ENCODE data around the gene DRC1. TPM values are rescaled to one million over a fixed set of nuclear protein-coding genes. Genes with fewer than 3 reads are reported as not detected.

The DRC1 gene
- total and polyA plus RNA-seq, 7 donors: 0.06 to 0.54 TPM; not detected in 5

DNA sequence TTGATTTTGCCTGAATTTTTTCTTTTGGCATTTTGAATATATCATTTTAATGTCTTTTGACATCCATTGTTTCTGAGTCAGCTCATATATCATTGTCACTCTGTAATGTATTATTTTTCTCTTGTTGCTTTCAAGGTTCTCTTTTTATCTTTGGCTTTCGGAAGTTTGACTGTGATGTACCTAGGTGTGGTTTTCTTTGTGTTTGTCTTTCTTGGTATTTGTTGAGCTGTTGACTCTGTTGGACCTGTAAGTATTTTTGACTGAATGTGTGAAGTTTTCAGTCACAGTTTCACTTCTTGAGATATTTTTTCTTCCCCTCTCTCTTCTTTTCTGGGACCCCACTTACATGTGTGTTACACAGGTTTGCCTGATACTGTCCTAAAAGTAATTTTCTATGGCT lies 24.9 kb upstream of the DRC1 start:
- DNase-seq: no peak
- peaks cover 0 to 53% (median 9%) of the 10 kb centered on the region in 4 donors for H3K36me3 ChIP-seq

DNA sequence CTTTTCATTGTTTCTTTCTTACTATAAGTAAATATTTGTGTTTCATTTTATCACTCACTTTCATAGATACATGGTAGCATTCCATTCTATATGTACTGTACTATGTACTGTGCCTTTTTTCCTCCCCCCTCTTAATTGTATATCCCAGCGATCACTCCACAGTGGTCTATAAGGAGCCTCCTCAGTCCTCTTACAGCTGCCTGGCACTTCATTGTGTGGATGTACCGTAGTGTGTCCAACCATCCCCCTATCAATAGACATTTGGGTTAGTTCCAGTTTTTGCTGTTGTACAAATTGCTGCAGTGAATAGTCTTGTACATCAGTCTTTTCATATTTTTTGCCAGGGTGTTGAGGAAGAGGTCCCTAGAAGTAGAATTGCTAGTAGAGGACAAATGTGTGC lies 21.4 kb upstream of the DRC1 start:
- intact Hi-C loops (cut with DNase I): no loop called here
- no peak overlapping the region for H3K27ac ChIP-seq
- peaks cover 0 to 44% (median 3%) of the 10 kb centered on the region in 4 donors for H3K36me3 ChIP-seq
- 76 to 86% methylated on average over 2 of the region's 2 CpGs for WGBS, 2 donors
- no peak for TF ChIP-seq EP300 (IDR thresholded peaks at IDR 0.05)
- no peak for TF ChIP-seq CTCF (IDR thresholded peaks at IDR 0.05)
- TF ChIP-seq POLR2A (IDR thresholded peaks at IDR 0.05): no peak
- no peak for TF ChIP-seq POLR2AphosphoS5 (IDR thresholded peaks at IDR 0.05)
- H3K4me1 ChIP-seq: no peaks in the 10 kb centered on the region
- H3K27me3 ChIP-seq: no peaks in the 10 kb centered on the region
- no peak overlapping the region for H3K4me3 ChIP-seq
- no peak for DNase-seq
- H3K9me3 ChIP-seq: no peaks in the 10 kb centered on the region

More for the DNA sequence above, 24.9 kb upstream of the DRC1 start:
- intact Hi-C loops (cut with DNase I): no loop called here
- Histone ChIP-seq H3K27me3 (no peaks in the 10 kb centered on the region), H3K9me3 (no peaks in the 10 kb centered on the region), H3K27ac (no peak overlapping the region), H3K4me1 (no peaks in the 10 kb centered on the region), H3K4me3 (no peak overlapping the region)
- no peak for TF ChIP-seq POLR2A (IDR thresholded peaks at IDR 0.05)
- no peak for TF ChIP-seq CTCF (IDR thresholded peaks at IDR 0.05)
- TF ChIP-seq EP300 (IDR thresholded peaks at IDR 0.05): no peak
- TF ChIP-seq POLR2AphosphoS5 (IDR thresholded peaks at IDR 0.05): no peak
- WGBS, 2 donors: 81 to 91% methylated on average over 1 of the region's 1 CpG

DNA sequence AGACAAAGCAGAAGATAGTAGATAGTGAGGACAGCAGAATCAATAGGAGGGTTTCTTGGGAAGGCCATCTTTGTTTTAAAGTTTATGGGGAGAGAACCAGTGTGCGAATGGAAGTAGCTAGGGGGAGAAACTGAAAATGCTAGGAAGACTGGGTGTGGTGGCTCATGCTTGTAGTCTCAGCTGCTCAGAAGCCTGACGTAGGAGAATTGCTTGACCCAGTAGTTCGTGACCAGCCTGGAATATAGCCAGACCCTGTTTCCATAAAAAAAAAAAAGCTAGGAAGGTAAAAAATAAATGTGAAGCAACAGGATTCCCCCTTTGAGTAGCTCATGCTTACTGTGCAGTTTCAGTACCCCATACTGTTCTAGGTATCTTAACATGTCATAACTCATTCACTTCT lies 19.2 kb upstream of the DRC1 start:
- WGBS, 2 donors: 84 to 86% methylated on average over 3 of the region's 3 CpGs
- peaks cover 0 to 49% (median 2%) of the 10 kb centered on the region in 4 donors for H3K36me3 ChIP-seq
- intact Hi-C loops (cut with DNase I): no loop called here

GRCh38 chr2:26384183-26384582 lies 17.5 kb upstream of the DRC1 start:
- no peak for DNase-seq
- H3K27me3 ChIP-seq: no peaks in the 10 kb centered on the region
- H3K4me3 ChIP-seq: no peak overlapping the region
- no peak for TF ChIP-seq POLR2A (IDR thresholded peaks at IDR 0.05)
- TF ChIP-seq EP300 (IDR thresholded peaks at IDR 0.05): no peak
- no peak for TF ChIP-seq CTCF (IDR thresholded peaks at IDR 0.05)
- TF ChIP-seq POLR2AphosphoS5 (IDR thresholded peaks at IDR 0.05): no peak
- peaks cover 0 to 52% (median 2%) of the 10 kb centered on the region in 4 donors for H3K36me3 ChIP-seq
- WGBS, 2 donors: 88 to 92% methylated on average over 9 of the region's 9 CpGs
- no peak overlapping the region for H3K27ac ChIP-seq
- no peaks in the 10 kb centered on the region for H3K4me1 ChIP-seq
- intact Hi-C loops (cut with DNase I): no loop called here
- no peaks in the 10 kb centered on the region for H3K9me3 ChIP-seq

More for the DNA sequence above, 19.2 kb upstream of the DRC1 start:
- H3K4me3 ChIP-seq: no peak overlapping the region
- no peak for DNase-seq
- TF ChIP-seq EP300 (IDR thresholded peaks at IDR 0.05): no peak
- TF ChIP-seq CTCF (IDR thresholded peaks at IDR 0.05): no peak
- TF ChIP-seq POLR2AphosphoS5 (IDR thresholded peaks at IDR 0.05): no peak
- no peak for TF ChIP-seq POLR2A (IDR thresholded peaks at IDR 0.05)
- H3K27ac ChIP-seq: no peak overlapping the region
- no peaks in the 10 kb centered on the region for H3K27me3 ChIP-seq
- no peaks in the 10 kb centered on the region for H3K9me3 ChIP-seq
- H3K4me1 ChIP-seq: no peaks in the 10 kb centered on the region

GRCh38 chr2:26384597-26384996 lies 17.1 kb upstream of the DRC1 start:
- no peak for DNase-seq
- H3K9me3 ChIP-seq: no peaks in the 10 kb centered on the region
- no peaks in the 10 kb centered on the region for H3K4me1 ChIP-seq
- TF ChIP-seq EP300 (IDR thresholded peaks at IDR 0.05) (no peak), CTCF (IDR thresholded peaks at IDR 0.05) (no peak), POLR2A (IDR thresholded peaks at IDR 0.05) (no peak), POLR2AphosphoS5 (IDR thresholded peaks at IDR 0.05) (no peak)
- H3K4me3 ChIP-seq: no peak overlapping the region
- no peaks in the 10 kb centered on the region for H3K27me3 ChIP-seq
- intact Hi-C loops (cut with DNase I): no loop called here
- no peak overlapping the region for H3K27ac ChIP-seq
- H3K36me3 ChIP-seq: peaks cover 0 to 56% (median 2%) of the 10 kb centered on the region in 4 donors
